NOMO-1 treated with dmso at 0.1 percent for 144 hours (cell line): ENCODE measurements around the gene ASCC1.

Experiments
- DNase-seq: peaks from one replicate; lab custom pipeline; 2025; ENCODE audit not compliant: unreplicated experiment; lab: John Stamatoyannopoulos, UW

Gene ASCC1

DNA sequence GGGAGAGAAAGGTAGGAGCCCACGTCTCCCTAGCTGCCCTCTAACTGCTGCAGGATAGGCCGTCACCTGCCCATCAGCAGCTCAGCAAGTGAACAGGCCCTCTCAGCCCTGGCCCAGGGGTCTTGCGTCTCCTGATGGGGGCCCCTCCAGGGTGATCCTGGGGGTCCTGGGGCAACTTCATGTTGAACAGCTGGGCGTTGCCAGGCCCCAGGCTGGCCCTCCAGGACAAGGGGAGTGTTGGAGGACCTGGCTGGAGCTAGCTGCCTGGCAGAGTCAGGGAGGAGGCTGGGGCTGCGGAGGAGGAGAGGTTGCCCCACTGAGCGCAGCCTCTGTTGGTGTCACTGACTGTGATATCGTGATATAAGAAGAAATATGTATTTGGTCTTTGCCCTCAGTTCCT, 162.4 kb downstream of the ASCC1 start:
- DNase-seq, result no peak

DNA sequence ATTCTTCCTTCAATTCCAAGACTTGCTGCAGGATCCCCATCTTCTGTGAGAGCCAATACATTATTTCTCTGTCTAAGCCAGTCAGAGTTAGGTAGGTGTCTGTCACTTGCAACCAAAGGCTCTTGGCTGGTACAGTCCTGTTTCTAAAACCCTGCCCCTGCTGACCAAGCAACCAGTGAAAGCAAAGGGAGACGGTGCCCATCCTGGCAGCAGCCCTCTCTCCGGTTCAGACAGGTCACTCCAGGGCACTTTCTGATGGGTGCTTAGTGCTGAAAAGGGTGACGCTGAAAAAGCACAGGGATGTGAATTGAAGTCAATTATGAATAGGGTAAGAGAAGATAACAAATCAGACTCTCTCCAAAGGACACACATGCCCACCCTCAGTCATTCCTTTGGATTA, 165.2 kb downstream of the ASCC1 start:
- DNase-seq, result no peak

DNA sequence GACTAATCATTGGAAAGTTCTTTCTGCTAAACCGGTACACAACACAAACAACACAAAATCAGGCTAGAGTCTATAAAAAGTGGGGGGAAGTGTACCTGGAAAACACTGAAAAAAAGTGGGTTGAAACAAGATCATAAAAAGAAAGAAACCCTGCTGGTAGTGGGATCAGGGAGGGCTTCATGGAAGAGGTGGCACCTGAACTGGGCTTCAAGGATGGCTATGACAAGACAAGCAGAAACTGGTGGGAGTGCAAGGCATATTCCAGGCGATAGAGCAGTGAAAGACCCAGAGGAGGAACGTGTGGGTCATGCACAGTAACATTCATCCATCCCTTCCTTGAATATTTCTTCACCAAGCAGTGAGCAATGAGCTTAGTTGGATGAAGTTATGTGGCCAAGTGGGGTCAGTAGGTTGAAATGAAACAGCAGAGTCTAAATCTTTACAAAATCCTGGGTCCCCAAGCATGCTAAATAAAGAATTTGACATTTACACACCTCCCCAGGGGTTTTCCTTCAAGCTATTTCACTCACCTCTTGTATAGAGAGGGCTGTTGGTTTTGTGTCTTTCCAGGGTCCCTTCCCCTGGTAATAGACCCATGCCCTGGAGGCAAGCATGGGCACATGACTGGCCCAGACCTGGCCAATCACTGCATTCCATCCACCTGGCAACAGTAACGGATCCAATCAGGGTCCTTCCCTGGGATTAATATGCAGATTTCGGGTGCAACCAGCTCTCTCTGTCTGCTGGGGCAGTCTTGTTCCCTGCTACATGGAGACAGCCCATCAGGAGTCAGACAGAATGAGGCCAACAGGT, 165.9 kb downstream of the ASCC1 start:
- no peak for DNase-seq

DNA sequence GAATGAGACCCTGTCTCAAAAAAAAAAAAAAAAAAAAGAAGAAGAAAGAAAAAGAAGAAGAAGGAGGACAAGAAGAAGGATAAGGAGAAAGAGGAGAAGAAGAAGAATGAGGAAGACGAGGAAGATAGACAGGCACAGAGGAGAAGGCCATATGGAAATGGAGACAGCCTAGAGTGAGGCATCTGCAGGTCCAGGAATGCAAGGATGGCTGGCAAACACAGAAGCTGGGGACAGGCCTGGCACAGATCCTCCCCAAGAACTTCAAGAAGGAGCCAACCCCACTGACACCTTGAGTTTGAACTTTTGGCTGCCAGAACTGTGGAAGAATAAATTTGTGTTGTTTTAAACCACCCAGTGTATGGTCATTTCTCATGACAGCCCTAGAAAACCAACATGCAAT, 166.6 kb downstream of the ASCC1 start:
- no peak for DNase-seq

DNA sequence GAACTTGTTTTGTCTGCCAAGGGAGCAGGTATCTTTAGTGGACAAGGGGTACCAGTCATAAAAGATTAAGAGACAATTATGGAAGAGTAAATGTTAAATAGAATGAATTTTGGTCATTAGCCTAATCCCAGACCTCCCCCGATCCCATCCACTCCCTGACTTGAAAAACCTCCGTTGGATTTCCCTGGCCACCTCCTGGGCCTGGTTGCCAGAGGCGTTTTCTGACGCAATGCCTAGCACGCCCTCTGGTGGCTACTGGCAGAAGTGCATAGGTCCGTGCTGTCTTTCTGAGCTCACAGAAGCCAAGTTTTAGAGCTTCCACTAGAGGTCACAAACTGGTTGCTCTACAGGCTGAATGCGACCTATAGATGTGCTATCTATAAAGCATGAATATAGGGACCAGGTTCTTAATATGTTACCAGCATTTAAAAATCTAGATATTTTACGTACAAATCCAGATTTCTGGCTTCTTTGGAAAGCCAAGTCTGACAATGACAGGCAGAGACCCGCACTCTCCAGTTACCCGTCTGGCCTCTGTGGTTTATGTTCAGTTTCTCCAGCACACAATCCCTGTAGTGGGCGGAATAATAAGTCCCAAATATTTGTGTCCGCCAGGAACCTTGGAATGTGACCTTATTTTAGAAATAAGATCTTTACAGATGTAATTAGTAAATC, 167.5 kb downstream of the ASCC1 start:
- DNase-seq, result peak; percentile 63
